Endothelial cell of umbilical vein (primary cell): ENCODE results near the gene NRCAM.

Experiments
- CTCF ChIP-seq, 2 donors: IDR thresholded peaks; 1 replicate in 1 of 2; 2 replicates in 1 of 2; pipeline ENCODE4 v1.5.1; 2011; ENCODE audit warnings: low read length in 2 of 2, mild to moderate bottlenecking in 2 of 2, moderate library complexity in 2 of 2, control low read depth in 1 of 2, inconsistent platforms in 1 of 2, low read depth in 1 of 2; ENCODE audit not compliant: insufficient read depth in 1 of 2; ENCODE audit errors: extremely low read depth in 1 of 2
- EZH2 ChIP-seq: IDR thresholded peaks from 2 replicates; pipeline ENCODE4 v1.6.1; 2012; ENCODE audit warnings: borderline replicate concordance, low read depth, mild to moderate bottlenecking, moderate library complexity, low read length, inconsistent platforms; ENCODE audit not compliant: severe bottlenecking
- GATA2 ChIP-seq: IDR thresholded peaks from 2 replicates; pipeline ENCODE4 v1.7.0; 2011; ENCODE audit warnings: low read depth, mild to moderate bottlenecking, moderate library complexity, mixed read lengths, low read length; ENCODE audit not compliant: insufficient read length, insufficient read depth
- MAX ChIP-seq: IDR thresholded peaks from 2 replicates; pipeline ENCODE4 v1.6.1; 2011; ENCODE audit not compliant: insufficient read depth, insufficient read length
- POLR2A ChIP-seq: IDR thresholded peaks from 2 replicates; pipeline ENCODE4 v1.6.1; 2012; ENCODE audit warnings: low read depth, mild to moderate bottlenecking, control low read depth, low read length
- POLR2AphosphoS5 ChIP-seq: IDR thresholded peaks from 2 replicates; pipeline ENCODE4 v1.6.1; 2012; ENCODE audit warnings: low read depth, mild to moderate bottlenecking, control low read depth, low read length, moderate library complexity; ENCODE audit not compliant: insufficient read depth

- TF ChIP-seq EZH2 (no peak), CTCF (IDR thresholded peaks at IDR 0.05; ENCODE audit: extremely low read depth in 1 of 2, insufficient read depth in 1 of 2, low read depth in 1 of 2, low read length in 2 of 2) (no peak), MAX (no peak), POLR2A (no peak), POLR2AphosphoS5 (no peak), GATA2 (no peak)
Measured at GRCh38 chr7:108367946-108368345, 88.3 kb downstream of the NRCAM start.
